HFFc6 (cell line): Measurements from ENCODE around the gene PPP1R9B. TPM values are rescaled to one million over a fixed set of nuclear protein-coding genes. Genes with fewer than 3 reads are reported as not detected.
A peak's percentile ranks its signal among the peaks of the same experiment; 100 is the strongest.

Experiments used
- DNase-seq: peaks from one replicate; pipeline ENCODE4 v3.0.0-alpha.2; 2018
- H3K27ac Mint-ChIP-seq: 2 replicates; pipeline ENCODE4 v1.8.0; 2020; ENCODE audit warnings: mild to moderate bottlenecking, mixed read lengths
- H3K27me3 Mint-ChIP-seq: 2 replicates; pipeline ENCODE4 v1.8.0; 2021; ENCODE audit warnings: mild to moderate bottlenecking, moderate library complexity, mixed read lengths; ENCODE audit not compliant: insufficient read depth
- H3K36me3 Mint-ChIP-seq: 2 replicates; pipeline ENCODE4 v1.8.0; 2021; ENCODE audit warnings: low read depth, mixed read lengths
- H3K4me1 Mint-ChIP-seq: 2 replicates; pipeline ENCODE4 v1.8.0; 2020; ENCODE audit warnings: low read depth, mixed read lengths
- H3K4me3 Mint-ChIP-seq: 2 replicates; pipeline ENCODE4 v1.8.0; 2020; ENCODE audit warnings: mild to moderate bottlenecking, moderate library complexity, mixed read lengths
- H3K9me3 Mint-ChIP-seq: 2 replicates; pipeline ENCODE4 v1.8.0; 2020; ENCODE audit warnings: mild to moderate bottlenecking, mixed read lengths
- CTCF ChIP-seq: fragments of 200-600 bp; sonication (generic); IDR thresholded peaks from 2 replicates; pipeline ENCODE4 v1.5.0; 2021; ENCODE audit warnings: antibody characterized with exemption, mild to moderate bottlenecking
- total RNA-seq, 6 experiments: library from RNA; stranded (reverse); fragmentation: NEBNext Ultra II Directional; extraction: Animal tissue kit (Norgen Biotek cat#: 25700); gene quantifications; 2 replicates in 1 of 6; 3 replicates in 5 of 6; pipeline ENCODE4 v1.2.3, GENCODE V29; 2021

Gene PPP1R9B
- total RNA-seq, 6 experiments from 2014 or later: 66.4 to 78.5 (median 68.7) TPM

GRCh38 chr17:50101346-50102163, 48.9 kb downstream of the PPP1R9B start:
- Mint-ChIP-seq H3K27me3 (peaks cover 4% of the 10 kb centered on the region), H3K9me3 (no peaks in the 10 kb centered on the region), H3K4me1 (peaks cover 30% of the 10 kb centered on the region), H3K36me3 (no peaks in the 10 kb centered on the region), H3K27ac (peak overlapping the region; percentile 59; the same call in 1 of the 2 replicates), H3K4me3 (peak overlapping the region; percentile 20; the same call in 1 of the 2 replicates)
- 0 out of 2 replicates have a peak, but pooled peaks have one; percentile 20 for TF ChIP-seq CTCF
- DNase-seq: peak; percentile 28

- Mint-ChIP-seq H3K9me3 (no peaks in the 10 kb centered on the region), H3K4me3 (peak overlapping the region; percentile 20; the same call in 1 of the 2 replicates), H3K27ac (peak overlapping the region; percentile 59), H3K27me3 (peaks cover 5% of the 10 kb centered on the region), H3K36me3 (no peaks in the 10 kb centered on the region), H3K4me1 (peaks cover 36% of the 10 kb centered on the region)
- DNase-seq: peak; percentile 31
- TF ChIP-seq CTCF: no peak
Observed at GRCh38 chr17:50100921-50101345, 49.5 kb downstream of the PPP1R9B start.

- Mint-ChIP-seq H3K9me3 (no peaks in the 10 kb centered on the region), H3K27me3 (peaks cover 10% of the 10 kb centered on the region), H3K4me3 (peak overlapping the region; percentile 20; the same call in 1 of the 2 replicates), H3K4me1 (peaks cover 40% of the 10 kb centered on the region), H3K27ac (peak overlapping the region; percentile 74), H3K36me3 (no peaks in the 10 kb centered on the region)
- TF ChIP-seq CTCF: no peak
- no peak for DNase-seq
Observed at GRCh38 chr17:50100480-50100883, 50.0 kb downstream of the PPP1R9B start.

GRCh38 chr17:50099003-50099402, 51.5 kb downstream of the PPP1R9B start:
- TF ChIP-seq CTCF: no peak
- Mint-ChIP-seq H3K4me1 (peaks cover 54% of the 10 kb centered on the region), H3K27me3 (peaks cover 21% of the 10 kb centered on the region), H3K36me3 (no peaks in the 10 kb centered on the region), H3K27ac (no peak overlapping the region), H3K4me3 (no peak overlapping the region), H3K9me3 (no peaks in the 10 kb centered on the region)
- DNase-seq: no peak

- H3K4me3 Mint-ChIP-seq: no peak overlapping the region
- H3K4me1 Mint-ChIP-seq: peaks cover 58% of the 10 kb centered on the region
- no peak for TF ChIP-seq CTCF
- no peak overlapping the region for H3K27ac Mint-ChIP-seq
- H3K36me3 Mint-ChIP-seq: no peaks in the 10 kb centered on the region
- H3K9me3 Mint-ChIP-seq: no peaks in the 10 kb centered on the region
- no peak for DNase-seq
- H3K27me3 Mint-ChIP-seq: peaks cover 21% of the 10 kb centered on the region
Observed at GRCh38 chr17:50098583-50098982, 51.9 kb downstream of the PPP1R9B start.
